HCT116 (cell line): ENCODE data around the gene MXRA7. TPM values are rescaled to one million over a fixed set of nuclear protein-coding genes. Genes with fewer than 3 reads are reported as not detected.

Experiments
- ATAC-seq: fragments of 200-7000 bp; cut with Tn5 transposase; 2 replicates; pipeline ENCODE4 v1.9.1; 2020; ENCODE audit warnings: mild to moderate bottlenecking, moderate library complexity
- BruUV-seq: library from RNA; stranded (reverse); fragments of 400-500 nt; replicated peaks from 2 replicates; lab custom pipeline; 2021; lab: Mats Ljungman, UMichigan
- CTCF ChIA-PET: fragments of 300-600 bp; sonication (Branson Sonifier 250); formaldehyde crosslinking; loops from one replicate; lab custom pipeline; 2021; ENCODE audit warnings: antibody characterized with exemption; lab: Charles Lee
- POLR2A ChIA-PET: fragments of 300-600, 350-600 bp; sonication (Branson Sonifier 250); formaldehyde crosslinking; loops from one replicate; lab custom pipeline; 2021; ENCODE audit warnings: antibody characterized with exemption; lab: Charles Lee
- RAD21 ChIA-PET, 2 experiments: fragments of 300-600 bp; sonication (Branson Sonifier 250); formaldehyde crosslinking; loops; one replicate each; lab custom pipeline; 2023; ENCODE audit warnings: low total read pairs in 2 of 2; ENCODE audit not compliant: uncharacterized antibody in 2 of 2, unreplicated experiment in 2 of 2, low non-redundant PET in 1 of 2; lab: Charles Lee
- DNase-seq: peaks from one replicate; pipeline ENCODE4 v3.0.0-alpha.2; 2010; ENCODE audit warnings: low read depth, low spot score
- H2AFZ ChIP-seq: fragments of 200-600 bp; shearing (Covaris generic), sonication (generic); 2 replicates; pipeline ENCODE4 v1.6.1; 2017; ENCODE audit warnings: low read depth, mixed run types, mixed read lengths, antibody characterized with exemption, low read length; ENCODE audit not compliant: poor library complexity, severe bottlenecking
- H3K27ac ChIP-seq: 2 replicates; pipeline ENCODE4 v1.5.1; 2012; ENCODE audit warnings: low read depth, low read length
- H3K27me3 ChIP-seq: fragments of 200-600 bp; sonication (generic); 2 replicates; pipeline ENCODE4 v1.6.1; 2016; ENCODE audit warnings: mixed run types, low read length, mixed read lengths; ENCODE audit not compliant: insufficient read depth
- H3K36me3 ChIP-seq, 2 experiments: fragments of 200-500 bp in 1 of 2; fragments of 200-600 bp in 1 of 2; sonication (Bioruptor generic) in 1 of 2; sonication (generic) in 1 of 2; 2 replicates each; pipeline versions ENCODE4 v1.5.1 to v1.6.1; 2014 to 2016; ENCODE audit warnings: low read length in 2 of 2, inconsistent platforms in 1 of 2, mixed read lengths in 1 of 2, mixed run types in 1 of 2; ENCODE audit not compliant: insufficient read depth in 2 of 2, control insufficient read depth in 1 of 2
- H3K4me1 ChIP-seq, 2 experiments: fragments of 200-600 bp in 1 of 2; sonication (generic) in 1 of 2; 2 replicates each; pipeline versions ENCODE4 v1.5.1 to v1.6.1; 2012 to 2017; ENCODE audit warnings: low read length in 2 of 2, inconsistent platforms in 1 of 2, mild to moderate bottlenecking in 1 of 2, mixed read lengths in 1 of 2, mixed run types in 1 of 2, moderate library complexity in 1 of 2; ENCODE audit not compliant: insufficient read depth in 2 of 2, control insufficient read depth in 1 of 2
- H3K4me2 ChIP-seq: fragments of 200-600 bp; sonication (generic); 2 replicates; pipeline ENCODE4 v1.6.1; 2017; ENCODE audit warnings: mixed run types, low read length, mixed read lengths
- H3K4me3 ChIP-seq, 2 experiments: fragments of 200-600 bp in 1 of 2; sonication (generic) in 1 of 2; replicated peaks in 1 of 2; 2 replicates each; pipeline ENCODE4 v1.5.1; 2011 to 2016; ENCODE audit warnings: low read length in 2 of 2, control low read depth in 1 of 2, low read depth in 1 of 2, mild to moderate bottlenecking in 1 of 2, mixed read lengths in 1 of 2, mixed run types in 1 of 2
- H3K79me2 ChIP-seq: fragments of 200-600 bp; sonication (generic); 2 replicates; pipeline ENCODE4 v1.6.1; 2017; ENCODE audit warnings: mild to moderate bottlenecking, mixed run types, low read length, moderate library complexity, mixed read lengths; ENCODE audit not compliant: insufficient read depth
- H3K9ac ChIP-seq: fragments of 200-600 bp; sonication (generic); 2 replicates; pipeline ENCODE4 v1.6.1; 2016; ENCODE audit warnings: low read length, mixed read lengths
- H3K9me2 ChIP-seq: fragments of 200-600 bp; sonication (generic), shearing (Covaris generic); 2 replicates; pipeline ENCODE4 v1.6.1; 2017; ENCODE audit warnings: mixed run types, mild to moderate bottlenecking, moderate library complexity; ENCODE audit not compliant: insufficient read depth
- H3K9me3 ChIP-seq, 2 experiments: fragments of 200-500 bp in 1 of 2; fragments of 200-600 bp in 1 of 2; sonication (Bioruptor generic) in 1 of 2; sonication (generic) in 1 of 2; 2 replicates each; pipeline ENCODE4 v1.6.1; 2014 to 2017; ENCODE audit warnings: low read length in 2 of 2, mixed read lengths in 2 of 2, inconsistent platforms in 1 of 2, low read depth in 1 of 2, mild to moderate bottlenecking in 1 of 2, mixed run types in 1 of 2, moderate library complexity in 1 of 2; ENCODE audit not compliant: control insufficient read depth in 1 of 2, insufficient read depth in 1 of 2
- H4K20me1 ChIP-seq: fragments of 200-600 bp; sonication (generic), shearing (Covaris generic); 2 replicates; pipeline ENCODE4 v1.6.1; 2017; ENCODE audit warnings: mixed run types, mild to moderate bottlenecking, moderate library complexity; ENCODE audit not compliant: insufficient read depth
- CTCF ChIP-seq, 3 experiments: fragments of 200-600 bp in 1 of 3; sonication (generic) in 1 of 3; IDR thresholded peaks in 2 of 3; conservative IDR thresholded peaks in 1 of 3; 2 replicates each; pipeline ENCODE4 v1.5.1; 2012 to 2017; ENCODE audit warnings: low read depth in 2 of 3, low read length in 2 of 3, antibody characterized with exemption in 1 of 3, borderline replicate concordance in 1 of 3, control low read depth in 1 of 3, mild to moderate bottlenecking in 1 of 3, mixed read lengths in 1 of 3, mixed run types in 1 of 3, moderate library complexity in 1 of 3; ENCODE audit not compliant: insufficient read depth in 1 of 3
- EGR1 ChIP-seq: IDR thresholded peaks from 2 replicates; pipeline ENCODE4 v1.6.1; 2012; ENCODE audit warnings: low read depth
- ELF1 ChIP-seq: IDR thresholded peaks from 2 replicates; pipeline ENCODE4 v1.6.1; 2012; ENCODE audit warnings: low read depth, borderline replicate concordance
- EZH2 ChIP-seq: fragments of 200-600 bp; sonication (generic); IDR thresholded peaks from 2 replicates; pipeline ENCODE4 v1.6.1; 2017; ENCODE audit warnings: antibody characterized with exemption, mixed run types
- POLR2A ChIP-seq: IDR thresholded peaks from 2 replicates; pipeline ENCODE4 v1.7.0; 2011; ENCODE audit warnings: borderline replicate concordance; ENCODE audit not compliant: insufficient read depth, insufficient read length; ENCODE audit errors: extremely low read depth
- POLR2AphosphoS5 ChIP-seq: IDR thresholded peaks from 2 replicates; pipeline ENCODE4 v1.6.1; 2011; ENCODE audit warnings: mild to moderate bottlenecking, low read depth, low read length, moderate library complexity
- RAD21 ChIP-seq: IDR thresholded peaks from 2 replicates; pipeline ENCODE4 v1.6.1; 2012; ENCODE audit warnings: low read depth, mild to moderate bottlenecking
- REST ChIP-seq: IDR thresholded peaks from 2 replicates; pipeline ENCODE4 v1.6.1; 2012; ENCODE audit warnings: low read depth
- SP1 ChIP-seq: IDR thresholded peaks from 2 replicates; pipeline ENCODE4 v1.6.1; 2012; ENCODE audit warnings: low read depth
- SRF ChIP-seq: IDR thresholded peaks from 2 replicates; pipeline ENCODE4 v1.6.1; 2012; ENCODE audit warnings: low read depth
- TCF7L2 ChIP-seq: IDR thresholded peaks from 2 replicates; pipeline ENCODE4 v1.7.0; 2011; ENCODE audit warnings: borderline replicate concordance, inconsistent platforms; ENCODE audit not compliant: insufficient read depth, insufficient read length; ENCODE audit errors: extremely low read depth
- YY1 ChIP-seq: IDR thresholded peaks from 2 replicates; pipeline ENCODE4 v1.6.1; 2011; ENCODE audit warnings: low read length, low read depth, moderate library complexity, mild to moderate bottlenecking; ENCODE audit not compliant: insufficient replicate concordance; ENCODE audit errors: extremely low read depth
- ZBTB33 ChIP-seq: IDR thresholded peaks from 2 replicates; pipeline ENCODE4 v1.6.1; 2011; ENCODE audit warnings: mild to moderate bottlenecking, low read length, moderate library complexity; ENCODE audit not compliant: insufficient replicate concordance; ENCODE audit errors: extremely low read depth
- intact Hi-C: fragments of 100-400 bp; cut with micrococcal nuclease; formaldehyde crosslinking; loops from 2 replicates; pipeline ENCODE4 v1.10.0; 2022
- total RNA-seq: library from RNA; stranded (reverse); gene quantifications from one replicate; pipeline ENCODE4 v1.2.1, GENCODE V29; 2021; ENCODE audit not compliant: unreplicated experiment

Gene MXRA7
- total RNA-seq, 1 experiment from 2014 or later = 57.1 TPM

GRCh38 chr17:76683921-76684745 is 26.6 kb downstream of the MXRA7 start:
- no peaks in the 10 kb centered on the region for H4K20me1 ChIP-seq
- no peak overlapping the region for H3K27ac ChIP-seq
- H3K9me3 ChIP-seq = no peaks in the 10 kb centered on the region
- no peak overlapping the region for H3K4me2 ChIP-seq
- POLR2A ChIA-PET = interaction anchor here (1.9 to 3.5 kb wide), 2 partner anchors 13 to 127 kb away, joined by 4 to 17 read pairs; no protein-coding TSS in a partner anchor
- no peak overlapping the region for H3K9ac ChIP-seq
- TF ChIP-seq ZBTB33 (no peak), RAD21 (no peak), POLR2A (no peak), EZH2 (no peak), POLR2AphosphoS5 (no peak), EGR1 (no peak), TCF7L2 (no peak), SRF (no peak), SP1 (no peak), ELF1 (no peak), REST (no peak), CTCF (IDR thresholded peaks at IDR 0.05 in 2 of 3, conservative IDR thresholded peaks at IDR 0.05 in 1 of 3; ENCODE audit: borderline replicate concordance in 1 of 3, insufficient read depth in 1 of 3, low read depth in 2 of 3, low read length in 2 of 3) (no peak), YY1 (no peak)
- no peak overlapping the region for H2AFZ ChIP-seq
- CTCF ChIA-PET = interaction anchor here (1.8 kb wide), 1 partner anchor 12 kb away, joined by 5 read pairs; no protein-coding TSS in a partner anchor
- H3K79me2 ChIP-seq = no peaks in the 10 kb centered on the region
- intact Hi-C loops = no loop called here
- H3K36me3 ChIP-seq = peaks cover 0 to 2% of the 10 kb centered on the region in 2 experiments; a peak in 1 of 4 replicates
- RAD21 ChIA-PET = no interaction called here
- no TSS peak for BruUV-seq
- DNase-seq (no peak), ATAC-seq (no peak)
- H3K27me3 ChIP-seq = no peaks in the 10 kb centered on the region
- H3K4me3 ChIP-seq = no peak overlapping the region
- H3K9me2 ChIP-seq = no peaks in the 10 kb centered on the region
- peaks cover 17 to 20% of the 10 kb centered on the region in 2 experiments for H3K4me1 ChIP-seq
